Measurements from ENCODE around the gene THSD7A. TPM values are rescaled to one million over a fixed set of nuclear protein-coding genes. Genes with fewer than 3 reads are reported as not detected.

The THSD7A gene
- total RNA-seq, 2 experiments from 2014 or later: not detected

DNA sequence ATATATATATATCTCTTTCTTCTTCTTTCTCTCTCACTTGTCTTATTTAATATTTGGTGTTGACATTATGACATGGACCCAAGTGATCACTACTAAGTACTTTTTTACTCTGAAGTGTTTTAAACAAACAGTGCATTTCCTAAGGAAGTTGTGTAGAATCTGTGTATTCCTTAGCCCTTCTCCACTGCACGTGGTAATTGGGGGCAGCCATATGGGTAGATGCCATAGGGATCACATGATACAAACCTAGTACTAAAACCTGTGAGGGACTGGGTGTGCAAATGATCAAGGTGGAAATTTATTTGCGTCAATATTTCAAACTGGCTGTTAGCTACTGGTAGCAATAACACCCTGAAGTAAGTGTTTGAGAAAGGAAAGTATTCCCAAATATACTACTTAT is 25.0 kb downstream of the THSD7A start:
- intact Hi-C loops (cut with DNase I, micrococcal nuclease): no loop called here
- POLR2A ChIA-PET: no interaction called here
- H3K4me3 Mint-ChIP-seq: no peak overlapping the region

GRCh38 chr7:11804621-11805020 is 27.4 kb downstream of the THSD7A start:
- no peak for ATAC-seq

More for the DNA sequence above, 25.0 kb downstream of the THSD7A start:
- Mint-ChIP-seq H3K4me1 (no peaks in the 10 kb centered on the region), H3K27me3 (peaks cover 2% of the 10 kb centered on the region), H3K36me3 (ENCODE audit: low read depth) (no peaks in the 10 kb centered on the region), H3K27ac (no peak overlapping the region), H3K9me3 (ENCODE audit: low read depth) (no peaks in the 10 kb centered on the region)
- no peak for ATAC-seq
- CTCF ChIA-PET: no interaction called here
- DNase-seq: no peak

DNA sequence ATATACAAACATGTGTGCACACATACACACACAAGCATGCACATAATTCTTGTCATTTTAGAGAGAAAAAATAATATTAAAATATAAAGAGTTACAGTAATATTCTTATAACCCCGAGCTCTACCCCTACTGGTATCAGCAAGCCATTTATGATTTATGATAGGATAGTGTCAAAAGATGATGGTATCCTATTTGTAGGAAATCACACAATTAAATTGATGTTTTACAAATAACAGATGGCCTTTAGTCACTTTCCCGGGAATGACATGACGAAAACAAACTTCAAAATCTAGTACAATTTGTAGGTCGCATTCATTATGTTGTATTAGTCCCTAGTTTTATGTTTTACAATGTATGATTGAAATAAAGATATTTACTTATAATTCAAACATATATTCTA is 36.8 kb downstream of the THSD7A start:
- ChIA-PET POLR2A (no interaction called here), CTCF (no interaction called here)
- H3K36me3 Mint-ChIP-seq (ENCODE audit: low read depth): no peaks in the 10 kb centered on the region
- no peak overlapping the region for H3K4me3 Mint-ChIP-seq
- intact Hi-C loops (cut with DNase I, micrococcal nuclease): no loop called here
- no peaks in the 10 kb centered on the region for H3K4me1 Mint-ChIP-seq
- H3K27me3 Mint-ChIP-seq: no peaks in the 10 kb centered on the region
- ATAC-seq (no peak), DNase-seq (no peak)
- no peaks in the 10 kb centered on the region for H3K9me3 Mint-ChIP-seq (ENCODE audit: low read depth)
- no peak overlapping the region for H3K27ac Mint-ChIP-seq

More at GRCh38 chr7:11804621-11805020, 27.4 kb downstream of the THSD7A start:
- H3K27ac Mint-ChIP-seq: no peak overlapping the region
- no peaks in the 10 kb centered on the region for H3K36me3 Mint-ChIP-seq (ENCODE audit: low read depth)
- H3K27me3 Mint-ChIP-seq: no peaks in the 10 kb centered on the region
- no peaks in the 10 kb centered on the region for H3K4me1 Mint-ChIP-seq
- H3K4me3 Mint-ChIP-seq: no peak overlapping the region
- no peaks in the 10 kb centered on the region for H3K9me3 Mint-ChIP-seq (ENCODE audit: low read depth)
- no peak for DNase-seq
- CTCF ChIA-PET: no interaction called here
- intact Hi-C loops (cut with DNase I, micrococcal nuclease): no loop called here
- POLR2A ChIA-PET: no interaction called here

GRCh38 chr7:11792166-11792565 is 39.8 kb downstream of the THSD7A start:
- ATAC-seq (no peak), DNase-seq (no peak)
- H3K9me3 Mint-ChIP-seq (ENCODE audit: low read depth): no peaks in the 10 kb centered on the region
- CTCF ChIA-PET: no interaction called here
- H3K36me3 Mint-ChIP-seq (ENCODE audit: low read depth): no peaks in the 10 kb centered on the region
- no peak overlapping the region for H3K4me3 Mint-ChIP-seq
- POLR2A ChIA-PET: no interaction called here
- no peak overlapping the region for H3K27ac Mint-ChIP-seq
- no peaks in the 10 kb centered on the region for H3K4me1 Mint-ChIP-seq
- intact Hi-C loops (cut with DNase I, micrococcal nuclease): no loop called here
- H3K27me3 Mint-ChIP-seq: no peaks in the 10 kb centered on the region

GRCh38 chr7:11788568-11788967 is 43.4 kb downstream of the THSD7A start:
- H3K9me3 Mint-ChIP-seq (ENCODE audit: low read depth): no peaks in the 10 kb centered on the region
- ChIA-PET POLR2A (no interaction called here), CTCF (no interaction called here)
- H3K36me3 Mint-ChIP-seq (ENCODE audit: low read depth): no peaks in the 10 kb centered on the region
- H3K4me1 Mint-ChIP-seq: no peaks in the 10 kb centered on the region
- no peak for DNase-seq
- no peak for ATAC-seq
- no peaks in the 10 kb centered on the region for H3K27me3 Mint-ChIP-seq
- intact Hi-C loops (cut with DNase I, micrococcal nuclease): no loop called here
- no peak overlapping the region for H3K27ac Mint-ChIP-seq
- H3K4me3 Mint-ChIP-seq: no peak overlapping the region

DNA sequence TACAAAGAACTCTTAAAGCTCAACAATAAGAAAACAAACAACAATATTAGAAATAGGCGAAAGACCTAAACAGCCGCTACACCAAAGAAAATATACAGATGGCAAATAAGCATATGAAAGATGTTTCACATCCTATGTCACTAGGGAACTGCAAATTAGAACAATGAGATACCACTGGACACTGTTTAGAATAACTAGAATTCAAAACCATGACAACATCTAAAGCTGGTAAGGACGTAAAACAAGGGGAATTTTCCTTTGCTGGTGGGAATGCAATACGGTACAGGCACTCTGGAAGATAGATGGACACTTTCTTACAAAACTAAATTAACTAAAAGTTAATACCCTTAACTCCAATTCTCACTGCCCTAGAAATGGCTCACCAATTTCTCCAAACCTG is 44.5 kb downstream of the THSD7A start:
- ChIA-PET POLR2A (no interaction called here), CTCF (no interaction called here)
- DNase-seq: no peak
- Mint-ChIP-seq H3K4me1 (no peaks in the 10 kb centered on the region), H3K36me3 (ENCODE audit: low read depth) (no peaks in the 10 kb centered on the region), H3K27me3 (no peaks in the 10 kb centered on the region), H3K27ac (no peak overlapping the region), H3K9me3 (ENCODE audit: low read depth) (no peaks in the 10 kb centered on the region), H3K4me3 (no peak overlapping the region)
- ATAC-seq: no peak
- intact Hi-C loops (cut with DNase I, micrococcal nuclease): no loop called here

GRCh38 chr7:11786186-11786585 is 45.8 kb downstream of the THSD7A start:
- ChIA-PET POLR2A (no interaction called here), CTCF (no interaction called here)
- ATAC-seq (no peak), DNase-seq (no peak)
- no peaks in the 10 kb centered on the region for H3K36me3 Mint-ChIP-seq (ENCODE audit: low read depth)
- H3K27me3 Mint-ChIP-seq: no peaks in the 10 kb centered on the region
- no peaks in the 10 kb centered on the region for H3K9me3 Mint-ChIP-seq (ENCODE audit: low read depth)
- intact Hi-C loops (cut with DNase I, micrococcal nuclease): no loop called here
- no peak overlapping the region for H3K4me3 Mint-ChIP-seq
- H3K4me1 Mint-ChIP-seq: no peaks in the 10 kb centered on the region
- H3K27ac Mint-ChIP-seq: no peak overlapping the region

DNA sequence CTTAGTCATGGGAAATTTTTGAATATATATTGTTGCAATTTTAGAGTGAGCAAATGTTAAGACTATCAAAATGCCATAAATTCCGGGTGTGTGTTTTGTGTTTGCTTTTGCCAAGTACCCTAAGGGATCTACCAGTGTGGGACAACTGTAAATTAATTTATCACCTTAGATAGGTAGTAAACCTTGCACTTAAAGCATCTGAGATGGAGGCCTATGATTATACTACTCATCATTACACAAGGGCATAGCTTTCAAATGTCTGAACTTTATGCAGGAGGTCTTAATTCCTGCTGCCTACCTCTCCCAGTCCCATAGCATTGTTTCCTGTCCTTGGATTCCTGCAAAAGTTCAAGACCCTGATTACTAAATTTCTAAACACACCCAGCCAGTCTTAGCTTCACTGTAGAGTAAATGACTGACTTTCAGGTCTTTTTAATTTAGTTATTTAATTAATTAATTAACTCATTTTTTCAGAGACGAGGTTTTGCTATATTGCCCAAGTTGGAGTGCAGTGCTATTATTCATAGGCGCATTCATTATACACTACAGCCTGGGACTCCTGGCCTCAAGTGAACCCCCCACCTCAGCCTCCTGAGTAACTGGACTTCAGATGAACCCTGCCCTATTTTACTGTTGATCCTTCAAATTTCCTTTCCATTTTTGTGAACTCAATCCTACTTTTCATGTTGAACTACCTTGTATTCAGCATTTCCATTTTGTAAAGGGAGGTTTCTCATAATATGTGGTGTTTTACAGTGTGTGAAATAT is 47.0 kb downstream of the THSD7A start:
- H3K27ac Mint-ChIP-seq: no peak overlapping the region
- no peak for DNase-seq
- ChIA-PET CTCF (no interaction called here), POLR2A (no interaction called here)
- no peak overlapping the region for H3K4me3 Mint-ChIP-seq
- intact Hi-C loops (cut with DNase I, micrococcal nuclease): no loop called here
- H3K9me3 Mint-ChIP-seq (ENCODE audit: low read depth): no peaks in the 10 kb centered on the region
- H3K27me3 Mint-ChIP-seq: no peaks in the 10 kb centered on the region
- H3K4me1 Mint-ChIP-seq: no peaks in the 10 kb centered on the region
- no peaks in the 10 kb centered on the region for H3K36me3 Mint-ChIP-seq (ENCODE audit: low read depth)
- ATAC-seq: no peak

GRCh38 chr7:11779864-11780674 is 51.9 kb downstream of the THSD7A start:
- Mint-ChIP-seq H3K27ac (no peak overlapping the region), H3K4me3 (no peak overlapping the region), H3K36me3 (ENCODE audit: low read depth) (no peaks in the 10 kb centered on the region), H3K4me1 (no peaks in the 10 kb centered on the region), H3K9me3 (ENCODE audit: low read depth) (no peaks in the 10 kb centered on the region), H3K27me3 (no peaks in the 10 kb centered on the region)
- no peak for ATAC-seq
- ChIA-PET POLR2A (no interaction called here), CTCF (no interaction called here)
- intact Hi-C loops (cut with DNase I, micrococcal nuclease): no loop called here
- no peak for DNase-seq

- DNase-seq (no peak), ATAC-seq (no peak)
- Mint-ChIP-seq H3K4me1 (no peaks in the 10 kb centered on the region), H3K27me3 (no peaks in the 10 kb centered on the region), H3K36me3 (ENCODE audit: low read depth) (no peaks in the 10 kb centered on the region), H3K9me3 (ENCODE audit: low read depth) (no peaks in the 10 kb centered on the region), H3K27ac (no peak overlapping the region), H3K4me3 (no peak overlapping the region)
- POLR2A ChIA-PET: no interaction called here
- intact Hi-C loops (cut with DNase I, micrococcal nuclease): no loop called here
- CTCF ChIA-PET: no interaction called here
Observed at GRCh38 chr7:11776039-11776438, 56.0 kb downstream of the THSD7A start.

- CTCF ChIA-PET: interaction anchor here (0.6 kb wide), 1 partner anchor 80 kb away, joined by 3 read pairs; no protein-coding TSS in a partner anchor
Observed at GRCh38 chr7:11775401-11775800, 56.6 kb downstream of the THSD7A start.

DNA sequence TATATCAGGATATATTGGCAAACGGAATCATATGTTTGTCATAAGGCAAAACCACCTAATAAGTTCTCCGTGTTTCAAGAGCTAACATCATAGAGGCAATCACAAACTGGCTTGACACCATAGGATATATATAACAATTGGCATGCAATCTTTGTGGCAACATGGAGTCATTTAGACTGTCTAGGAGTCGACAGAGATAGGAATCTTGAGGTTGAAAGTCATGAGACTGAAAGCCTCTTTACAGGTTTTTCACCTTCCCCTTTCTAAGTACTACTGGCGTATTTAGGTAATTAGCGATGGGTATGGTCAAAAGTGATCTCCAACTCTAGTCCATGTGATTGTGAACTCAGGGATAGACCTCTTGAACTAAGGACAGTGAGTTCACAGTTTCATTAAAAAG is 63.7 kb downstream of the THSD7A start:
- intact Hi-C loops (cut with DNase I, micrococcal nuclease): no loop called here
- Mint-ChIP-seq H3K4me1 (no peaks in the 10 kb centered on the region), H3K27me3 (no peaks in the 10 kb centered on the region), H3K27ac (no peak overlapping the region), H3K36me3 (ENCODE audit: low read depth) (no peaks in the 10 kb centered on the region), H3K9me3 (ENCODE audit: low read depth) (no peaks in the 10 kb centered on the region), H3K4me3 (no peak overlapping the region)
- POLR2A ChIA-PET: no interaction called here
- ATAC-seq: no peak
- DNase-seq: no peak
- CTCF ChIA-PET: no interaction called here

More at GRCh38 chr7:11775401-11775800, 56.6 kb downstream of the THSD7A start:
- Mint-ChIP-seq H3K9me3 (ENCODE audit: low read depth) (no peaks in the 10 kb centered on the region), H3K27ac (no peak overlapping the region), H3K4me1 (no peaks in the 10 kb centered on the region), H3K27me3 (no peaks in the 10 kb centered on the region), H3K36me3 (ENCODE audit: low read depth) (no peaks in the 10 kb centered on the region), H3K4me3 (no peak overlapping the region)
- DNase-seq (no peak), ATAC-seq (no peak)
- intact Hi-C loops (cut with DNase I, micrococcal nuclease): no loop called here
- POLR2A ChIA-PET: no interaction called here

All from activated CD4-positive, alpha-beta T cell treated with anti-CD3 and anti-CD28 coated beads for 36 hours (primary cell).